Measurements from ENCODE around the gene CTSE.
"Not testable (repeated sequence)": the region's sequence is repeated elsewhere in the genome, so short reads cannot be mapped to it uniquely, and the experiment has no call there.

Gene CTSE

GRCh38 chr1:206013026-206013795 is 10.5 kb downstream of the CTSE start:
- DNase-seq: no peak

GRCh38 chr1:206012086-206012859 is 11.4 kb downstream of the CTSE start:
- DNase-seq: no peak

- DNase-seq: no peak
Observed at GRCh38 chr1:206011057-206011456, 12.6 kb downstream of the CTSE start.

GRCh38 chr1:206010060-206010459 is 13.6 kb downstream of the CTSE start:
- no peak for DNase-seq

GRCh38 chr1:206006946-206007345 is 16.7 kb downstream of the CTSE start:
- DNase-seq: no peak

GRCh38 chr1:206005778-206006180 is 17.9 kb downstream of the CTSE start:
- no peak for DNase-seq

GRCh38 chr1:206005234-206005633 is 18.5 kb downstream of the CTSE start:
- no peak for DNase-seq

- peak; percentile 12 for DNase-seq
Observed at GRCh38 chr1:206004826-206005225, 18.9 kb downstream of the CTSE start.

- no peak for DNase-seq
Observed at GRCh38 chr1:206003854-206004800, 19.6 kb downstream of the CTSE start.

- DNase-seq: no peak
Observed at GRCh38 chr1:206002871-206003801, 20.6 kb downstream of the CTSE start, which contains the start of gene RAB7B. TSS of gene RAB7B (minus strand) at chr1:206003395. CDS start at chr1:205994135, 9,260 bp downstream.

GRCh38 chr1:206002160-206002559 is 21.5 kb downstream of the CTSE start:
- DNase-seq: no peak

- DNase-seq: no peak
Observed at GRCh38 chr1:206001476-206001888, 22.2 kb downstream of the CTSE start.

GRCh38 chr1:206000641-206001339 is 22.9 kb downstream of the CTSE start:
- DNase-seq: no peak

GRCh38 chr1:205998457-205999241 is 25.0 kb downstream of the CTSE start:
- DNase-seq: no peak

- not testable (repeated sequence) for DNase-seq
Observed at GRCh38 chr1:205996641-205997040, 27.1 kb downstream of the CTSE start.

GRCh38 chr1:205994346-205994745 is 29.3 kb downstream of the CTSE start:
- DNase-seq: no peak

GRCh38 chr1:205993068-205993467 is 30.6 kb downstream of the CTSE start:
- no peak for DNase-seq

- no peak for DNase-seq
Observed at GRCh38 chr1:205992218-205992882, 31.3 kb downstream of the CTSE start.

GRCh38 chr1:205991237-205991636 is 32.5 kb downstream of the CTSE start:
- DNase-seq: no peak

- no peak for DNase-seq
Observed at GRCh38 chr1:205990226-205990625, 33.5 kb downstream of the CTSE start.
